ENCODE measurements around the gene CADM2.

DNA sequence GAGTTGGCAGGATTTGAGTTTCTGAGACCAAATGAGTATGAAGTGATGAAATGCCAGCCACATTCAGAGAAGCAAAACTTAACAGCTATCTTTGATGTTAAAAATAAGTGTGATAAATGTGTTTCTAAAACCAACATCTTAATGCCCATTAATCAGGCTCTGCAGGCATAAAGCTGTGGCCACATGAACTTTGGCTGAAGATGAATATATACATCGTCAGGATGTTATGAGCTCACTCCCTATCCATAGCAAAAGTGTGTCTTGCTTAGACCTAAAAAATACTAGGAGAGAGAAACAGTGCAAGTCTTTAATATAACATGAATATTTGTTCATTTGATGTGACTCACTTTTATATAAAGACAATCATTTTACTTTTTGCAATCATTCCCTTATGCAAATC is 218.0 kb downstream of the CADM2 start:
- TF ChIP-seq CTCF (IDR thresholded peaks at IDR 0.05) (no peak), POLR2A (IDR thresholded peaks at IDR 0.05) (no peak)
